Neuronal stem cell (in vitro differentiated cells): ENCODE data around the gene GSE1.
A peak's percentile ranks its signal among the peaks of the same experiment; 100 is the strongest.

Source experiments
- DNase-seq: peaks from one replicate; pipeline ENCODE4 v3.0.0-alpha.2; 2013; ENCODE audit warnings: low spot score
- H2AFZ ChIP-seq: one replicate; pipeline ENCODE4 v1.6.1; 2013; ENCODE audit warnings: mild to moderate bottlenecking, low read length, inconsistent platforms
- H2AK5ac ChIP-seq: 2 replicates; pipeline ENCODE4 v1.6.1; 2013; ENCODE audit warnings: low read depth, mild to moderate bottlenecking, inconsistent platforms, low read length, moderate library complexity, mixed read lengths
- H2BK120ac ChIP-seq: 2 replicates; pipeline ENCODE4 v1.6.1; 2013; ENCODE audit warnings: low read depth, mild to moderate bottlenecking, inconsistent platforms, low read length, moderate library complexity, mixed read lengths
- H2BK12ac ChIP-seq: one replicate; pipeline ENCODE4 v1.6.1; 2013; ENCODE audit warnings: low read length, inconsistent platforms
- H2BK15ac ChIP-seq: 2 replicates; pipeline ENCODE4 v1.6.1; 2013; ENCODE audit warnings: mild to moderate bottlenecking, low read length, inconsistent platforms, mixed read lengths
- H2BK5ac ChIP-seq: one replicate; pipeline ENCODE4 v1.6.1; 2013; ENCODE audit warnings: inconsistent platforms, mild to moderate bottlenecking, low read length, moderate library complexity
- H3K14ac ChIP-seq: one replicate; pipeline ENCODE4 v1.6.1; 2013; ENCODE audit warnings: low read length, inconsistent platforms
- H3K18ac ChIP-seq: 2 replicates; pipeline ENCODE4 v1.6.1; 2013; ENCODE audit warnings: low read length, inconsistent platforms
- H3K23ac ChIP-seq: 2 replicates; pipeline ENCODE4 v1.6.1; 2013; ENCODE audit warnings: low read depth, mild to moderate bottlenecking, mixed read lengths, low read length, inconsistent platforms; ENCODE audit not compliant: poor library complexity
- H3K27ac ChIP-seq: replicated peaks from 3 replicates; pipeline ENCODE4 v1.5.1; 2013; ENCODE audit warnings: low read length, inconsistent platforms
- H3K27me3 ChIP-seq, 3 experiments: 2 replicates each; pipeline ENCODE4 v1.6.1; 2013; ENCODE audit warnings: low read length in 3 of 3, mild to moderate bottlenecking in 2 of 3, inconsistent platforms in 1 of 3, low read depth in 1 of 3, mixed read lengths in 1 of 3, moderate library complexity in 1 of 3; ENCODE audit not compliant: control insufficient read depth in 3 of 3, insufficient read depth in 3 of 3
- H3K36me3 ChIP-seq, 2 donors: replicated peaks in 1 of 2; 2 replicates each; pipeline ENCODE4 v1.6.1; 2013; ENCODE audit warnings: low read length in 2 of 2; ENCODE audit not compliant: control insufficient read depth in 2 of 2, insufficient read depth in 2 of 2
- H3K4ac ChIP-seq: 2 replicates; pipeline ENCODE4 v1.6.1; 2013; ENCODE audit warnings: inconsistent platforms, mild to moderate bottlenecking, low read length, moderate library complexity
- H3K4me1 ChIP-seq, 2 donors: 1 replicate in 1 of 2; 2 replicates in 1 of 2; pipeline ENCODE4 v1.6.1; 2013; ENCODE audit warnings: low read length in 2 of 2, low read depth in 1 of 2; ENCODE audit not compliant: control insufficient read depth in 2 of 2, insufficient read depth in 1 of 2
- H3K4me2 ChIP-seq: one replicate; pipeline ENCODE4 v1.6.1; 2013; ENCODE audit warnings: mild to moderate bottlenecking, low read length, inconsistent platforms; ENCODE audit not compliant: insufficient read depth, poor library complexity, severe bottlenecking
- H3K4me3 ChIP-seq, 2 donors: 2 replicates each; pipeline ENCODE4 v1.5.1; 2013; ENCODE audit warnings: low read length in 2 of 2, mild to moderate bottlenecking in 2 of 2, inconsistent platforms in 1 of 2, moderate library complexity in 1 of 2
- H3K79me1 ChIP-seq: one replicate; pipeline ENCODE4 v1.6.1; 2013; ENCODE audit warnings: low read depth, mild to moderate bottlenecking, inconsistent platforms, low read length, moderate library complexity
- H3K9ac ChIP-seq: one replicate; pipeline ENCODE4 v1.6.1; 2013; ENCODE audit warnings: mild to moderate bottlenecking, low read depth, low read length, inconsistent platforms; ENCODE audit not compliant: poor library complexity
- H3K9me3 ChIP-seq, 2 donors: replicated peaks in 1 of 2; 2 replicates each; pipeline versions ENCODE3 to v1.6.1; 2013; ENCODE audit warnings: low read length in 2 of 2, mild to moderate bottlenecking in 2 of 2, inconsistent platforms in 1 of 2, low read depth in 1 of 2, mixed read lengths in 1 of 2, moderate library complexity in 1 of 2; ENCODE audit not compliant: control insufficient read depth in 2 of 2, insufficient read depth in 1 of 2
- H4K8ac ChIP-seq: one replicate; pipeline ENCODE4 v1.6.1; 2013; ENCODE audit warnings: low read depth, mild to moderate bottlenecking, inconsistent platforms, low read length, moderate library complexity
- H4K91ac ChIP-seq: one replicate; pipeline ENCODE4 v1.6.1; 2013; ENCODE audit warnings: low read length, low read depth, mild to moderate bottlenecking, inconsistent platforms; ENCODE audit not compliant: poor library complexity
- WGBS, 2 donors: extraction: QIAGEN DNeasy Blood & Tissue Kit; methylation state at CpG; one replicate each; pipeline ENCODE4 v1.1.7; 2013; ENCODE audit warnings: missing lambda C conversion rate in 2 of 2, mixed read lengths in 1 of 2; ENCODE audit not compliant: insufficient read length in 2 of 2, insufficient replicate concordance in 1 of 2; ENCODE audit errors: extremely low coverage in 2 of 2; 5-methylcytosine and 5-hydroxymethylcytosine counted together

Gene GSE1

GRCh38 chr16:85588562-85589503, 24.3 kb upstream of the GSE1 start:
- H3K9me3 ChIP-seq, result no peaks in the 10 kb centered on the region
- H2AK5ac ChIP-seq, result peak overlapping the region; percentile 87
- no peak overlapping the region for H3K23ac ChIP-seq
- H3K4ac ChIP-seq, result peak overlapping the region; percentile 14
- no peak overlapping the region for H3K14ac ChIP-seq
- no peak overlapping the region for H2AFZ ChIP-seq
- no peak overlapping the region for H3K27ac ChIP-seq
- WGBS, 2 donors, result no CpG with 5 or more reads among the region's 27 CpGs
- no peak for DNase-seq
- no peak overlapping the region for H3K4me3 ChIP-seq
- H3K4me2 ChIP-seq, result no peak overlapping the region
- peaks cover 32 to 58% of the 10 kb centered on the region in 2 donors for H3K4me1 ChIP-seq
- H3K18ac ChIP-seq, result peak overlapping the region; percentile 89
- peak overlapping the region; percentile 41 for H2BK12ac ChIP-seq
- peaks cover 0 to 18% (median 0%) of the 10 kb centered on the region in 3 experiments for H3K27me3 ChIP-seq
- no peak overlapping the region for H4K8ac ChIP-seq
- H3K36me3 ChIP-seq, result no peaks in the 10 kb centered on the region
- peak overlapping the region; percentile 77 for H2BK15ac ChIP-seq
- peak overlapping the region; percentile 18 for H3K9ac ChIP-seq
- H4K91ac ChIP-seq, result peak overlapping the region; percentile 4
- no peak overlapping the region for H2BK5ac ChIP-seq
- no peaks in the 10 kb centered on the region for H3K79me1 ChIP-seq
- H2BK120ac ChIP-seq, result peak overlapping the region; percentile 0

- Histone ChIP-seq H3K4me3 (peak overlapping the region in 1 of 2 donors; percentile 7), H3K27ac (no peak overlapping the region)
Measured at GRCh38 chr16:85589688-85590505, 23.2 kb upstream of the GSE1 start.

GRCh38 chr16:85590506-85590832, 22.7 kb upstream of the GSE1 start:
- H2BK12ac ChIP-seq, result peak overlapping the region; percentile 17
- peak overlapping the region; percentile 49 for H3K14ac ChIP-seq
- no peak overlapping the region for H2AFZ ChIP-seq
- H3K27ac ChIP-seq, result no peak overlapping the region
- no peak overlapping the region for H4K8ac ChIP-seq
- H2AK5ac ChIP-seq, result peak overlapping the region; percentile 94
- no peak overlapping the region for H3K4ac ChIP-seq
- H2BK120ac ChIP-seq, result no peak overlapping the region
- DNase-seq, result no peak
- peak overlapping the region; percentile 70 for H2BK15ac ChIP-seq
- H3K4me2 ChIP-seq, result no peak overlapping the region
- WGBS, 2 donors, result 100% methylated on average over 2 of the region's 12 CpGs; no CpG with 5 or more reads in 1 of the 2 donors
- no peak overlapping the region for H3K9ac ChIP-seq
- H3K18ac ChIP-seq, result peak overlapping the region; percentile 67
- H3K9me3 ChIP-seq, result no peaks in the 10 kb centered on the region
- no peaks in the 10 kb centered on the region for H3K79me1 ChIP-seq
- peak overlapping the region; percentile 85 for H4K91ac ChIP-seq
- peak overlapping the region; percentile 11 for H2BK5ac ChIP-seq
- peak overlapping the region in 1 of 2 donors; percentile 1 for H3K4me3 ChIP-seq
- peaks cover 0 to 3% (median 0%) of the 10 kb centered on the region in 3 experiments for H3K27me3 ChIP-seq
- H3K4me1 ChIP-seq, result peaks cover 28 to 54% of the 10 kb centered on the region in 2 donors
- peak overlapping the region; percentile 21 for H3K23ac ChIP-seq
- H3K36me3 ChIP-seq, result no peaks in the 10 kb centered on the region

More at GRCh38 chr16:85589688-85590505, 23.2 kb upstream of the GSE1 start:
- Histone ChIP-seq H4K8ac (no peak overlapping the region), H3K4me1 (peaks cover 29 to 57% of the 10 kb centered on the region in 2 donors), H2BK120ac (no peak overlapping the region), H3K14ac (peak overlapping the region; percentile 49), H2AK5ac (no peak overlapping the region), H3K9ac (no peak overlapping the region), H2BK5ac (peak overlapping the region; percentile 11), H2AFZ (no peak overlapping the region), H3K27me3 (peaks cover 0 to 9% (median 0%) of the 10 kb centered on the region in 3 experiments), H3K9me3 (no peaks in the 10 kb centered on the region), H3K4me2 (no peak overlapping the region), H4K91ac (peak overlapping the region; percentile 85), H2BK12ac (peak overlapping the region; percentile 17), H3K18ac (no peak overlapping the region), H3K4ac (no peak overlapping the region), H3K79me1 (no peaks in the 10 kb centered on the region), H3K23ac (no peak overlapping the region), H3K36me3 (no peaks in the 10 kb centered on the region), H2BK15ac (peak overlapping the region; percentile 70)
- 100% methylated on average over 3 to 7 of the region's 20 CpGs for WGBS, 2 donors
- DNase-seq, result no peak
